ENCODE measurements around the gene RYR2. TPM values are rescaled to one million over a fixed set of nuclear protein-coding genes. Genes with fewer than 3 reads are reported as not detected.

RYR2 gene
- total and polyA plus RNA-seq, 2 of the 8 experiments (the other 6 are each of a cell fraction or from before 2014, with no cell fraction given), result 1.3 to 4.4 TPM

- TF ChIP-seq GABPA (IDR thresholded peaks at IDR 0.05; ENCODE audit: borderline replicate concordance, insufficient read depth, low read length), result no peak
These were observed 202.8 kb downstream of the RYR2 start (continued) for GRCh38 chr1:237244778-237245177.
